M059J (cell line): ENCODE results near the gene NT5DC4. TPM values are rescaled to one million over a fixed set of nuclear protein-coding genes. Genes with fewer than 3 reads are reported as not detected.
A peak's percentile ranks its signal among the peaks of the same experiment; 100 is the strongest.

Source experiments
- DNase-seq: peaks from one replicate; pipeline ENCODE4 v3.0.0-alpha.2; 2012; ENCODE audit warnings: low read depth
- total RNA-seq: library from RNA; depleted of rRNA; stranded (reverse); fragments of >200 nt; shearing (Covaris generic); gene quantifications from 2 replicates; pipeline ENCODE4 v1.2.3, GENCODE V29; 2014; rRNA removed

Gene NT5DC4
- not detected in 2 replicates for total RNA-seq

DNA sequence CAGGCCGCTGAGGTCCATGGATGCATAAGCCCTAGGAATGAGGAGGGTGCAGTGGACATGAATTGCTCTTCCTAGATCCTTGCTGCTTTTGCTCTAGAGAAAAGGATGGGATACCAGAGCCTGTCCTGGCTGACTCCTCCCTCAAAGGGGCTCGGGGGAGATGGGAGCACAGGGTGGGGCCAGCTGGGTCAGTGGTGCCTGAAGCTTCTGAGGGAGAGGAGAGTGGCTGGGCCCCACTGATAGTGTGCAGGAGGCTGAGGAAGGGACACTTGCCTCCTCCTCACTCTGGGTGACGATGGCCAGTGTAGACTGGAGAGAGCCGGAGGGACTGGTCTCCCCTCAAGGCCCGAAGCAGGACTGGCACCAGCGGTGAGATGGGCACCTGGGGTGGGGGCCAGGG, at the start of gene NT5DC4:
TSS of gene NT5DC4 (plus strand) at position 236 of the 400 bp plus-strand sequence. CDS start at position 296, 60 bp downstream.
- no peak for DNase-seq

DNA sequence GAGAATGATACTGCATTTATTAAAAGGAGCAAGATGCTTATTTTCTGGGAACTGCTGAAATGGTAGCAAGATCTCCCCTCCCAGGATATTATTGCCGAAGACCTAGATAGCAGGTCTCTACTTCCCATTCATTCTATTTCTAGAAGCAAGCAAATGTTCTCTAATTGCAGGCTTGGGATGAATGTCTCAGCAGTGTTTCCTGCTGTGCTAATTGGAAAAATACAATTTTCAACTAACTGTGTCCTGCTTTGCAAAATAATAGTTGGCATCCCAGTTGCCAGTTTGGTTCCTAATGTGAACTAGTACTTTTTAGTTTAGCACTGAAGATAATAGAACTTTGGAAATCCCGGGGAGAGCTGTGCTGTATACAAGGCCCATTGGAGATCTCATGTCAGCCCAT, 49.0 kb upstream of the NT5DC4 start:
- DNase-seq = no peak

DNA sequence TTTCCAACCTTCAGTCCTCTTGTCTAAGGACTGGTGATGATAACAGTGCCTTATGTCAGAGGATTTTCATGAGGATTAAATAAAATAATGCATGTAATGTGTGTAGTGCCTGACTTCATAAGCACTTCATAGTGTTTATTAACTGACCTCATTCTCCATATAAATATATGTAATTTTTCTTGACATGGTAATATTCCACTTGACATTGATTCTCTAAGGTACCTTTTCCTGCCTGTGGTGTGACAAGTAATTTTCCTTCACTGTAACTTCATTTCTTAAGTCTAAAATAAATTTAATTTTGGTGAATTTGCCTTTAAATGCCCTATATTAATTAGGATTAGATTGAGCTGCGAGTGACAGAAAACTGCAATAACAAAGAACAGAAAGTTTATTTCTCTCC, 47.8 kb upstream of the NT5DC4 start:
- no peak for DNase-seq

DNA sequence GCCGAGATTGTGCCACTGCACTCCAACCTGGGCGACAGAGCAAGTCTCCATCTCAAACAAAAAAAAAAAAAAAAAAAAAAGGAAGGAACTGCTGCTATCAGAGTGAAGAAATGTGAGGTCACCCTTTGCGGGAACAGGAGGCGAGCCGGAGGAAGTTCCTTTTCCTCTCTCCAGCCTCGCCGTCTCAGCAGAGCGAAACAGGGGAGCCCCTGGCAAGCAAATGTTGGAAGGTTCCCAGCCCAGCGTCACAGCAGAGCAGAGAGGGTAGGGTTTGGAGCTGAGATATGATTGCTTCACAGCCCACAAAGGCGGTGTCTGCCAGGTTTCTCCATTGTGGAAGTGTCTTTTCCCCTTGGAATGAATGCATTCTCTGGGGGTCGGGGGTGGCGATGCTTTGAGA, 46.6 kb upstream of the NT5DC4 start:
- no peak for DNase-seq

DNA sequence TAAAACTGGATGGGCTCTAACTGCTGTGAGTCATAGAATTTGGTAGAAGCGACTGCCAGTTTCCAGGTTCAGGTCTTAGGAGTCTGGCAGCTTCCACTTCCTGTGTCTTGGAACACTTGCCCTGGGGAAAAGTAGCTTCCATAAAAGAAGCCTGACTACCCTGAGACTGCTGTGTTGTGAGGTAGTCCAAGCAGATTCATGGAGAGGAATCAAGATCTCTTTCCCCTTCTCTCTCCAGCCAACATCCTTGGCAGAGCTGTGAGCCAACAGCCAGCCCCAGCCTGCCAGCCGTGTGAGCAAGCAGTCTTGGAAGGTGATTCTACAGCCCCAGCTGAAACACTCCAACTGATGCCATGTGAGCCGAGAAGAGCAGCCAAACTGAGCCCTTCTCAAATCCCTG, 41.3 kb upstream of the NT5DC4 start:
- peak; percentile 83 for DNase-seq

DNA sequence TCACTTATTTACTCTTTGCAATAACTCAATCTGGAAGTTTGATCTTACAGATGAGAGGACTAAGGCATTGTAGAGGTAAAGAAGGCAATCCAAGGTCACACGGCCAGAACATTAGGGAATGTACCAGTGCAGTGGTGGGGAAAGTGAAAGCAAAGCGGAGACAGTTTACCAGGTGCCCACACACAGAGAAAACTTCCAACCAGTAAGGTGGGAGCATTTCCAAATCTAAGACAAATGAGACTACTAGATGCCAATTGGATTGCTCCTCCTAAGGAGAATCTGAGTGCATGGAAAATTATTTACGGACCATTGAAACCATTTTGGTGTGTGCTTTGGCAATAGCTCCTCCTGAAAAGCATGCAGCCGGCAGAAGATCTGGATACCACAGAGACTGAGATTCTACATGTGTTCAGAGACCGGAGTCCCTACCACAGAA, 40.1 kb upstream of the NT5DC4 start:
- peak; percentile 50 for DNase-seq

DNA sequence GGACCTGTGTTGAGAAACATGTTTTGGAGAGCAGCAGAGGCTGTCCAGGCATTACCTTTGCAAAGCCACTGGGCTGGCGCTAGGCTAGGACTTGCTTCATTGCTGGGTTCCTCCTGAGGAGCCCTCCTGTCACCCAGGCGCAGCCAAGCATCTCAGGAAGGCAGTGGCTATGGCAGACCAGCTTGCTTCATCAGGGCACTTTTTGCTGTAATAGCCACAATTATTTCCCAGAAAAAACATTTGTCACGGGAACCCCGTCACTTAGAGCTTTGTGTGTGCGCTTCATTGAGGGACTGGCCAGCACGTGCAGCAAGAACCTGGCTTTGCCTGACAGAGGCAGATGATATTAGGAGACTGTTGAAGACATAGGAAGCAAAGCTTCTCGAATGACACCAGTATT, 38.7 kb upstream of the NT5DC4 start:
- no peak for DNase-seq

DNA sequence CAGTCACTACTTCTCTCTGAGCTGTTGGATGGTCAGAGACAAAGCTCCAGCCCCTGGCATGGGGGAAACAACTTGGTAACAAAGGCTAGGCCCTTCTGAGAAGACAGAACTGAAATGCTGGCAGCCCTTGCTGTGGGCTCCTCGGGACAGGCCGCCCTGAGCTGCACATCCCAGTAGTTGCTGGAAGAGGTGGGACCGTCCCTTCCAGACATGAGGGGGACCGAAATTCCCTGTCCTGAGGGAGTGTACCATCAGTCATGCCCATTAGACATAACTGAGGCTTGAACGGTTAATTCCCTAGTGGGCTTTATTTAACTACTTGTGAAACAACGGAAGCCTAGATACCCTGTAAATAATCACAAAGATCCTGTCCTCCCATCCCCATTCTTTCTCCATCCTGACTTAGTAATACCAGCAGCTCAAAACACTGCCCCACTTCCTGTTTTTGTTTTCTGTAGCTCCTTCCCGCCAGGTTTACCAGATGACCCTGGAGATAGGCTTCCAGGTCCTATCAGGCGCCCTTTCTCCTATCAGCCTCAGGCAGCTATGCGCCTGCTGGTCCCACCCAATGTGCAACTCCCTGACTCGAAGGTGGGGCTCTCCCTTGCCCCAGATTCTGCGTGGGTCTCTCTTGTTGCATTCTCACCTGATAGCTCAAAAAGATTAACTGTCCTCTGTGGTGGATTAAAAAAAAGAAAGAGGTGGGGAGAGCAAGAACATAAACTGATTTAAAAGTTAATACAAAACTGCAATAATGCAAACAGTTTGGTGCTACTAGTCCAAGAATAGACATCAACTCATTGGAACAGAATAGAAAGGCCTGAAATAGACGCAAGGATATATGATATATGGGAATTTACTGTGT, 37.0 kb upstream of the NT5DC4 start:
- no peak for DNase-seq

DNA sequence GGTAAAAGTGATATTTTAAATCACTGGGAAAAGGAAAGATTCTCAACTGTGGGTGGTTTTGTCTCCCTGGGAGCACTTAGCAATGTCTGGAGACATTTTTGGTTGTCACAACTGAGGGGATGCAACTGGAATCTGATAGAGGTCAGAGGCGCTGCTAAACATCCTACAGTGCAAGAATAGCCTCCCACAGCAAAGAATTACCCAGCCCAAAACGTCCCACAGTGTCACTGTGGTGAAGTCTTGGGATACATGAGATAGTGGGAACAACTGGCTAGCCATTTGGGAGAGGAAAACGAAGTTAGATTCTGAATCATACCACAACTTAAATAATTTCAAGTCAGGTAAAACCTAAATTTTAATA, 36.4 kb upstream of the NT5DC4 start:
- DNase-seq = no peak

DNA sequence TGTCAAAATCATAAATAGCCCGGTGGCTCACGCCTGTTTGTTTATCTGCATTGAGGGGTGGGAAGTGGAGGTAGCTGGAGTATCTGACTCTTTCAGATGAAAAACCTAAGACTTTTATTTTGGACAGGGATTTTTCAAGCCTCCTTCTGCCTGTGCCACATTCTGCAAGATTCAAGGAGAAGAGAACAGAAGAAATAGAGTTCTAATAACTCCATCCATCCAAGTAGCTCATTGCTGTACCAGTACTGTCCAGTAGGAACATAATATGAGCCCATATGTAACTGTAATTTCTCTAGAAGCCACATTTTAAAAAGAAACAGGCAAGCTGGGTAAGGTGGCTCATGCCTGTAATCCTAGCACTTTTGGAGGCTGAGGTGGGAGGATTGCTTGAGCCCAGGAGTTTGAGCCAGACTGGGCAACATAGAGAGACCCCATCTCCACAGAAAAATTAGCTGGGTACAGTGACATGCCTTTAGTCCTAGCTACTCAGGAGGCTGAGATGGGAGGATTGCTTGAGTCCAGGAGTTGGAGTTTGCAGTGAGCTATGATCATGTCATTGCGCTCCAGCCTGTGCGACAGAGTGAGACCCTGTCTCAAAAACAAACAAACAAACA, 35.4 kb upstream of the NT5DC4 start:
- no peak for DNase-seq

DNA sequence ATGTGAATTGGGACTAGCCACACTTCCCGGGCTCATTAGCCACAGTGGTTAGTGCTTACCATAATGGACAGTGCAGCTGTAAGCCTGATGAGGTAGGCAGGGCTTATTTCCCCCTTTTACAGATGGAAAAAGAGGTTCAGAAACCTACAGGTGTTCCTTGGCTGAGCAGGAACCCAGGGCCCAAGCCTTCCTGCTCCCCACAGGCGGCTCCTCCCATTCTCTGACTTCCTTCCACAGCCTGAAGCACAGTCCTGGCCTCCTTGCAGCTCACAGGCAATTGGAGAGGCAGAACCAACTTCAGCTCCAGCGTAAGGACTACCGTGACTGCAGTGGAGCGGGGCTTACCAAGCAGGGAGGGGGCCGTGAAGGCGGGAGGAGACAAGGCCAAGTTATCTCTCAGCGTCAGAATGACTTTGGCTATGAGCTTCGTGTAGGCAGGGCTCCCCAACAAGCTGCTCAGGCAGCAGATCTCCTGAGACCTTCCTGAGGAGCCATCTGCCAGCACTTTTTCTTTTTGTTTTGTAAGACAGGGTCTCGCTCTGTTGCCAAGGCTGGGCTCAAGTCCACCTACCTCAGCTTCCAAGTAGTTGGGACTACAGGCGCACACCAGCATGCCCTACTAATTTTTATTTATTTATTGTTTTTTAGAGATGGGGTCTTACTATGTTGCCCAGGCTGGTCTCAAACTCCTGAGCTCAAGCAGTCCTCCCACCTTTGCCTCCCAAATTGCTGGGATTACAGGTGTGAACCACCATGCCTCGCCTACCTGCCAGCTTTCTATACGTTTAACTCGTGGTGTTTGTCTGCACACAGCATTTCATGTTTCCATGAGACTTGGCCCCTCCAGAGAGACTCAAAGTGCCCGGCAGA, 34.2 kb upstream of the NT5DC4 start:
- no peak for DNase-seq

DNA sequence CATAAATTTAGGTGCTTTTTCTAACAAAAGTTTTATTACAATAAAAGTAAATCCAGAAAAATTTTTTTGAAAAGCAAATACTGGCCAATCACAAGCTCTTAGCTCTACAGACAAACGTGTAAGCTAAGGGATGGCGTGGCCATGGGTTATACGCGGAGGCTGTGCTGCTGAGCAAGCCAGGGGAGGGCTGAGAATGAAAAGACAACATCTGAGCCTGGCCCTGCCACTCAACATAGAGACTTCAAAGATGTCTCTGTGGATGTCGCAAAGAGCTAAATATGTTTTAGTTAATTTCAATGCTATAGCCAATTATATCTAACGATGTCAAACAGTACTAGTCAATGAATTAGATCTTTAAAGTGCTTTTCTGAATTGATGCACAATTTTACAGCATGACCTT, 33.3 kb upstream of the NT5DC4 start:
- DNase-seq = no peak

DNA sequence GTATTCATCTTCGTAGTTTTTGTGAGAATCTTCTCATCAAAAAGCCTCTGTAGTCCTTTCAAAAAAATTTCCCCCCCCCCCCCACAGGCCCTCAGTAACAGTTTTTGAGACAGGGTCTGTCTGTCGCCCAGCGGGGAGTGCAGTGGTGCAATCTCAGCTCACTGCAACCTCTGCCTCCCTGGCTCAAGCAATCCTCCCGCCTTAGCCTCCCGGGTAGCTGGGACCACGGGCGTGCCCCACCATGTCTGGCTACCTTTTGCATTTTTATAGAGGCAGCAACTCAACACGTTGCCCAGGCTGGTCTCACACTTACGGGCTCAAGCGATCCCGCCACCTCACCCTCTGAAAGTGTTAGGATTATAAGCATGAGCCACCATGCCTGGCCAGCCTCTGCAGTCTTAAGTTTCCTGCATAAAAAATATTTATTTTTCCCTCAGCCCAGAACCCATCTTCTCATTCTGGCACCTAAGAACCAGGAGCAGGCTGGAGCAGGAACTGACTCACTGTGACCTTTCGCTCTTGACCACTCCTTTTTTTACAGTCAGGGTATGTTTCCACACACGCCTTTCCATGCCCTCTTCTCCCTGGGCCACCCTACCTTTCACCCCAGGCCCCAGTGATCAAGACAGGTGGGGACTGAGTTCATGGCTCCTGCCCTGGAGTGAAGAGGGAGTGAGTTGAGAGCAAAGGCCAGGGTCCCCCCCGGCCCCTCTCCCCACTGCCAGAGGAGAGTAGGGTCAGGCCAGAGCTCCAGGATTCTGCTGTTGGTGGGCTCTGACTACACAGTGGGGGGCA, 32.5 kb upstream of the NT5DC4 start:
- DNase-seq = peak; percentile 55

DNA sequence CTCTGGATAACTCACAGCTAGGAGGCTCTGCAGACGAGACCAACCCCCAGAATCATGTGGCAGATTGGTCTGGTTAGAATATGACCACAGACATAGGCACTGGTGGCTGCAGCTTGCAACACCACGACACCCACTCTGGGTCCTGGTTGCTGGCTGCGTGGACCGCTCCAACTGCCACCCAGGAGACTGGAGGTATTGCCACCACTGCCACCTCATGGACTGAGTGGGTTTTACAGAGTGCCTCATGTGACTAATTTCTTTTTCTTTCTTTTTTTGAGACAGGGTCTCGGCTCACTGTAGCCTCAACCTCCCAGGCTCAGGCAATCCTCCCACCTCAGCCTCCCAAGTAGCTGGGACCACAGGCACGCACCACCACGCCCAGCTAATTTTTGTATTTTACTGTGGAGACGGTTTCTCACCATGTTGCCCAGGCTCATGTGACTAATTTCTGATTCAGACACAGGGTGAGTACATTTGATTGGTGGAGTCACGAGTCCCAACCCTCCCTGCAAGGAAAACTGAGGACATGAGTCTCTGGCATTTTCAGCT, 29.9 kb upstream of the NT5DC4 start:
- peak; percentile 52 for DNase-seq

DNA sequence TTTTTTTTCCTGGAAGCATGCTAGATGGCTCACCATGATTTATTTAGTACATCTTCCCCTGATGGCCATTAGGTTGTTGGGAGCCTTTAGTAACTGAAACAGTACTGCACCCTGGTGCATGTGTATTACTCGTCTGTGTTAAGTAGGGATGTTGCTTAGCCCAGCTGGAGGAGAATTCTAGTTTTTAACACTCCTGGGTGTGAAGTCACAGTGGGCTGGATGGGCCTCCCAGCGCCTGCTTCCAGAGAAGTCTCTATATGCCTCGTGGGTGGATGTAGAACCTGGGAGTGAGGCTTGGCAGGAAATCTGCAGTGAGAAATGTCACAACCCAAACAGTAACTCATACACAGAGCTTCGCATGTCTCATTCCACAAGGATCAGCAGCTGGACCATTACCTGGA, 28.9 kb upstream of the NT5DC4 start:
- DNase-seq = no peak

DNA sequence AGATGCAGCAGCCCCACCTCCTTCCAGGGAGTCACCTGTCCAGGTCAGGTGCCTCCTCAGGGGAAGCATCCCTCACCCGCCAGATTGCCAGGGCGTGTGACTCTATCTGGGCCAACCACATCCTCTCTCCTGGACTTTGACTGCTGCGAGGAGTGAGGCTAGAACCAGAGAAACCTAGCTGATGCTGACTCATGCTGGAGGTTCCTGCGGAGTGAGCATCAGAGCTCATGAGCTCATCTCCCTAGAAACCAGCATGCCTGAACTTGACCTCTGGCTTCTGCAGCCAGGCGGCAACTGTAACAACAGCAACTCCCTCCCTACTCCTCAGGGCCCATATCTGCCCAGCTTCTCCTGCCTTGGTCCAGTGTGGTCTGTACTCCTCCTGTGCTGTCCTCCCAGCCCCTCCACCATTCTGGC, 28.3 kb upstream of the NT5DC4 start:
- peak; percentile 98 for DNase-seq

DNA sequence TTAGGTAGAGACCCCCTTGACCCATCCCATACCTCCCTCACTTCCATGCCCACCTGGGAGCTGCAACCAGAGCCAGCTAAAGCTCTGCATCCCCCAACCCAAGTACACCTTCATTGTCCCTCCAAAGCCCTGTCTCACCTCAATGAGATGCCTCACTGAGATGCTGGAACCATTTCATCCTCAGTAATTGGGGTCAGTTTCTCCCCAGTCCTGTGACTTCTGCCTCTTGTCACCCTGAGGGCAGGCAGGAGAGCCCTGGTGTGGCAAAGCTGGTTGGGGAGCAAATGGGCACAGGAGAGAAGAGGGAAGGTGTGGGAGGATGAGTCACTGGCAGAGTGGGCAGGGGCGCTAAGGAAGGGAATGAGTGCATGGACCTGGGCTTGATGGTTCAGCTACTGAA, 27.9 kb upstream of the NT5DC4 start:
- peak; percentile 59 for DNase-seq

DNA sequence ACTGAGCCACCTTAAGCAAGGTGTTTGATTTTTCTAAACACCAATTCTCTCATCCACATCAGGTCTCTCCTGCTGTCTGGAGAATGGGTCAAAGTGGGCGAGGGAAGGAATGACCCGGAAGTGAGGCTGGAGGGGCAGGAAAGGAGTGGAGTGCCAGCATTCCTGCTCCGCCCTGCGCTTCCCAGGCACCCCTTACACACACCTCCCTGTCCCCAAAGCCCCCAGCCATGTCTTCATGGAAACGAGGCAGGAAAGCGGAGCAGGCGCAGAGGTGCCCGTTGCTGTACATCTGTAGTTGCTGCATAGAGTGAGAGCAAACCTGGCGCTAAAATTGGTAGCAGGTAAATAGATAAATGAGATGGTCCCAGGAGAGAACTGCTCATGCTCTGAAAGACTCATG, 27.2 kb upstream of the NT5DC4 start:
- DNase-seq = no peak

DNA sequence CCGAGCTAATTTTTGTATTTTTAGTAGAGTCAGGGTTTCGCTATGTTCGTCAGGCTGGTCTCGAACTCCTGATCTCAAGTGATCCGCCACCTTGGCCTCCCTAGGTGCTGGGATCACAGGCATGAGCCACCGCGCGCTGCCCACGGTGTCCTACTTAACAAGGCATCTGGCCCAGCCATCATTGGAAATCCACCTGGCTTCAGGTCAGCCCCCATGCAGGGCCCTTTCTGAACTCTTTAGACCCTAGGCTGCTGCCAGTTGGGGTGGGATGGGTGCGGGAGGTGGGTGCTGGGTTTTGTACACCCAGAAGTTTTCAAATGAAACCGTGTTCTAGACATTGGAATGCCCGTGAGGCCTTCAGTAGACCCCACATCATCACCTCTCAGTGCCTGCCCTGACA, 26.6 kb upstream of the NT5DC4 start:
- DNase-seq = no peak

DNA sequence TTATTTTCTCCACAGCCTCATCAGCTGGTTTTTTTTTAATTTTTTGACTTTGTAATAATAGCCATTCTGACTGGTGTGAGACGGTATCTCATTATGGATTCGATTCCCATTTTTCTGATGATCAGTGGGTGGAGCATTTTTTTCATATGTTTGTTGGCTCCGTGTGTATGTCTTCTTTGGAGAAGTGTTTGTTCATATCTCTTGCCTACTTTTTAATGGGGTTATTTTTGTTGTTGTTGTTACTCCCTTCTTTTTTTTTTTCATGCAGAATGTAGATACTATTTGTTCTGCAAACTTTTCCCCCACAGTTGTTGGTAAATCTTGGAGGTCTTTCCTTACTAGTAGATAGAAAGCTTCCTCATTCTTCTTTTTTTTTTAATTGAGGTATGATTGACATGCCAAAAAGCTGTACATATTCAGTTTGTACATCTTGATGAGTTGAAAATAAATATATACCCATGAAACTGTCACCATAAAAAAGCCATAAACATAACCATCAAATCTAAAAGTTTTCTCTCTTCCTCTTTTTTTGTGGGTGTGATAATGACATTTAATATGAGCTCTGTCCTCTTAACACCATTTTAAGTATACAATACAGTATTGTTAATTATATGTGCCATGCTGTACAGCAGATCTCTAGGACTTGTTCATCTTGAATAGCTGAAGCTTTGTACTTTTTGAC, 21.8 kb upstream of the NT5DC4 start:
- no peak for DNase-seq
